Stimulated activated CD8-positive, alpha-beta memory T cell treated with anti-CD3 and anti-CD28 coated beads, Interleukin-2, amount 100 ng/mL, for 48 hours (primary cell): Measurements from ENCODE around the gene UNC93B1.

Experiments
- DNase-seq, 2 donors: peaks; one replicate each; pipeline ENCODE4 v3.0.0-alpha.2; 2020; ENCODE audit warnings: low read depth in 2 of 2

The UNC93B1 gene, protein sequence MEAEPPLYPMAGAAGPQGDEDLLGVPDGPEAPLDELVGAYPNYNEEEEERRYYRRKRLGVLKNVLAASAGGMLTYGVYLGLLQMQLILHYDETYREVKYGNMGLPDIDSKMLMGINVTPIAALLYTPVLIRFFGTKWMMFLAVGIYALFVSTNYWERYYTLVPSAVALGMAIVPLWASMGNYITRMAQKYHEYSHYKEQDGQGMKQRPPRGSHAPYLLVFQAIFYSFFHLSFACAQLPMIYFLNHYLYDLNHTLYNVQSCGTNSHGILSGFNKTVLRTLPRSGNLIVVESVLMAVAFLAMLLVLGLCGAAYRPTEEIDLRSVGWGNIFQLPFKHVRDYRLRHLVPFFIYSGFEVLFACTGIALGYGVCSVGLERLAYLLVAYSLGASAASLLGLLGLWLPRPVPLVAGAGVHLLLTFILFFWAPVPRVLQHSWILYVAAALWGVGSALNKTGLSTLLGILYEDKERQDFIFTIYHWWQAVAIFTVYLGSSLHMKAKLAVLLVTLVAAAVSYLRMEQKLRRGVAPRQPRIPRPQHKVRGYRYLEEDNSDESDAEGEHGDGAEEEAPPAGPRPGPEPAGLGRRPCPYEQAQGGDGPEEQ

DNA sequence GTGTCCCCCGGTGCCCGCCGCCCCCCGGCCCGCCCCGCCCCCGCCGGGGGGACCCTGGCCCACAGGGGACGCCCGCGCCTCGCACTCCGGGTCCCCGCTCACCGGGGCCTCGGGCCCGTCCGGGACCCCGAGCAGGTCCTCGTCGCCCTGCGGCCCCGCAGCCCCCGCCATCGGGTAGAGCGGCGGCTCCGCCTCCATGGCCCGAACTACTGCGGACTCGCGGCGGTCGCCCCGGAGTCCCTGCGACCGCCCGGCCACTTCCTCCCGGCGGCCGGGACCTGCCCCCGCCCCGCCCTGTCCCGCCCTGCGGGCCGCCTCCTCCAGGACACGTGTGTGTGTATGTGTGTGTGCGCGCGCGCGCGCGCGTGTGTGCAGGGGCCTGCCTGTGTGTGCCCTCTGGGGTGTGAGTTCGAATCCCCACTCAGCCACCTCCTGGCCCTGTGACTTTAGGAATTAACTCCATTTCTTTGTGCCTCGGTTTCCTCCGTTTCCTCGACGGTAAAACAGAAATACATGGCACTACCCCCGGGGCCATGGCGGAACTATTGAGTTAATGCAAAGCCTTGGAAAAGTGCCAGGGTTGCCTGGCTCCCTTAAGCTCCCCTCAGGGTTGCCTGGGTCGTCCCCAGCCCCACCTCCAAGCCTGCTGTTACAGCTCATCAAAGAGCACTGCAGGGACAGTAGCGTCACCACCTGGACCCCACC lies at the start of gene UNC93B1:
TSS of gene UNC93B1 (minus strand) at position 252 of the 705 bp plus-strand sequence. CDS start at position 198, 54 bp downstream.
- DNase-seq, result peak; percentile 75 to 77

- no peak for DNase-seq
These were observed 49.2 kb upstream of the UNC93B1 start for GRCh38 chr11:68053117-68053516.

GRCh38 chr11:68052137-68052873 lies 48.4 kb upstream of the UNC93B1 start:
- no peak for DNase-seq

DNA sequence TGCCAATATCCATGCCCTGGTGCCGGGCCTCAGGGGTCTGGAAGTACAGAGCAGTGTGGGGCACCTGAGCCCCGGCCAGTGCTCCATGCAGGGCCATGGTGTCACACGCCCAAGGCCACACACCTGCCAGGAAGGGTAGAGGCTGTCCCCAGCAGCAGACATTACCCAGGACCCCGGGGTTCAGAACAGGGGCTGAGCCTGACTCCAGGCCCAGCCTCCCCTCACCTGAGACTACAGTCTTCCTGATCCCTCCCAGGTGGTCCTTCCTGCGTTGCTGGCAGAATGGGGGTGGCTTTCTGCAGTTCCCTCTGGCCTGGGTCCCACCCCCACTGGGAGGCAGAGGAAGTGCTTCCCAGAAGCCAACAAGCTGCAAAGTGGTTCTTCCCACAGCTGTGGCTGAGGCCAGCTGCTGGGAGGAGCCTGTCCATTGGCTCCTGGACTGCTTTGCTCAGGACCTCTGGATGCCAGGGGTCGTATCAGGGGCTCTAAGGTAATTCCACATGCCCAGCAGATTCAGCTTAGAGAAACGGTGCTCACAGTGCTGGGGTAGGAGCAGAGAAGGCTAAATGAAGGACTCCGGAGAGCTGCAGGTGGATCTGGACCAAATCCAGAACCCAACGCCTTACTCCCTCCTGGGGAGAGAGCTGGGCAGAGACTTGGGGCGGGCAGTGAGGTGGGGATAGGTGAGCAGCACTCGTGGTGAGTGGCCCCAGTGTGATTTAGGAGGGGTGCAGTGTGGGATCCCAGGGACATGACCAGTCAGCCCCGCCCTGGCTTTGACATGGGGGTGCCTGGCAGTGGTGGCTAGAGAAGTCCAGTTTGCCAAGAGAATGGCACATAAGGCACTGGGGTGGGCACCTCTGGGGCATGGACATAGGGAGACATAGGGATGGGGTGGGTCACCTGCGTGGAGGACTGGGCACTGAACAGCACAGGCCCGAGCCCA lies 47.6 kb upstream of the UNC93B1 start:
- DNase-seq, result no peak

DNA sequence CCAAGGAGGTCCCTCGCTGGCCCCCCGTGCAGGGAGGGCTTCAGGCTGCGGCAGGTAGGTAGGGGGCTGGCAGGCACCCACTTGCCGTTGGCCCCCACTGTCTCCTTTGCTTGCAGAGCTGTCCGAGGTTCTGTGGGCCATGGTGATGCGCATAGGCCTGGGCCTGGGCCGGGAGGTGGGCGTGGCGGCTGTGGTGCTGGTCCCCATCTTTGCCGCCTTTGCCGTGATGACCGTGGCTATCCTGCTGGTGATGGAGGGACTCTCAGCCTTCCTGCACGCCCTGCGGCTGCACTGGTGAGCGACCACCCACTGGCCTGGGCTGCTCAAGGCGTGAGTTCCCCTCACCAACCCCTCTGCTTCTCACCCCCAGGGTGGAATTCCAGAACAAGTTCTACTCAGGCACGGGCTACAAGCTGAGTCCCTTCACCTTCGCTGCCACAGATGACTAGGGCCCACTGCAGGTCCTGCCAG lies 46.5 kb upstream of the UNC93B1 start:
- DNase-seq, result no peak

DNA sequence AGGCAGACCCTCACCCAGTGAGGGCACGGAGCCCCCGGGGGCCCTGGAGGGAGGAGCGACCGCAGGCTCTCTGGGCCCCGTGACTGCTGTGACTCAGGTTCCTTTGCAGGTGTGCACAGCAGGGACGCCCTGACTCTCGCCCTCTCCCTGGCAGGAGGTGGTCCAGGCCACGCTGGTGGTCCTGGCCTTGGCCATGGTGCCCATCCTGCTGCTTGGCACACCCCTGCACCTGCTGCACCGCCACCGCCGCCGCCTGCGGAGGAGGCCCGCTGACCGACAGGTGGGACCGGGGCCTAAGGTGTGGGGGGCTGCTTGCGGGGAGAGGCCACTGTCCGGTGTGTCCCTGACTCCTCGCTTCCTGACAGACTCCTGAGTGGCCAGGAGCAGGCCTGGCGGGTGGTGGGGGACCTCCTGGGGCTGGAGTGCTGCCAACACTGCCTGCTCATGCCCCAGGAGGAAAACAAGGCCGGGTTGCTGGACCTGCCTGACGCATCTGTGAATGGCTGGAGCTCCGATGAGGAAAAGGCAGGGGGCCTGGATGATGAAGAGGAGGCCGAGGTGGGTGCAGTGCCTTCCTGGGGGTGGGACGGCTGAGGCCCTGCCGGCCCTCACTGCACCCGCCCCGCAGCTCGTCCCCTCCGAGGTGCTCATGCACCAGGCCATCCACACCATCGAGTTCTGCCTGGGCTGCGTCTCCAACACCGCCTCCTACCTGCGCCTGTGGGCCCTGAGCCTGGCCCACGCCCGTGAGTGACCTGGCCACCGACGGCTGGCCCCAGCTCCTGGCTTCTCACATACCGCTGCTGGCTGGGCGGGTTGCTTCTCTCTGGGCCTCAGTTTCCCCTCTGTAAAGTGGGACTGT lies 45.8 kb upstream of the UNC93B1 start:
- DNase-seq, result no peak

DNA sequence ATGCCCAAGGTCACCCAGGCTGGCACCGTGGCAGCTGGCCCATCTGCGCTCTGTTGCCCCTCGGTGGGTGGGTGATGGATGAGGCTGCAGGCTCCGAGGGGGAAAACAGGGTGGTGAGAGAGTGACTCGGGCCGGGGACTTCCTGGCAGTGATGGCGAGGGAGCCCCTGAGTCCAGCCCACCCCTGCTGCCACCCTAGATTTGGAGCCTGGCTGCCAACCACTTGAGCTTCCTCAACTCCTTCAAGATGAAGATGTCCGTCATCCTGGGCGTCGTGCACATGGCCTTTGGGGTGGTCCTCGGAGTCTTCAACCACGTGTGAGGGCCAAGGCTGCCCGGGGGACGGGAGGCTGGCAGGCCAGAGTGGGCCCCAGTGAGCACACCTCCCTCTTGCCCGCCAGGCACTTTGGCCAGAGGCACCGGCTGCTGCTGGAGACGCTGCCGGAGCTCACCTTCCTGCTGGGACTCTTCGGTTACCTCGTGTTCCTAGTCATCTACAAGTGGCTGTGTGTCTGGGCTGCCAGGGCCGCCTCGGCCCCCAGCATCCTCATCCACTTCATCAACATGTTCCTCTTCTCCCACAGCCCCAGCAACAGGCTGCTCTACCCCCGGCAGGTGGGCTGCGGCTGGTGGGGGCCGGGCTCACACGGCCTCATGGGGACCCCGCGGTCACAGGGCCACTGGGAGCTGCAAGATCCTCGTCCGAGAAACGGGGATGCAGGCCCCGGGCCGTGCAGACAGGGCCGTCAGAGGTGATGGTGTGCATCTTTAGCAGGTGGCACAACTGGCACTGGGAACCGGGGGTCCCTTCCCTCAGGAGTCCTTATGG lies 45.0 kb upstream of the UNC93B1 start:
- no peak for DNase-seq

- no peak for DNase-seq
These were observed 43.8 kb upstream of the UNC93B1 start for GRCh38 chr11:68047437-68048290.

- DNase-seq, result no peak
These were observed 41.0 kb upstream of the UNC93B1 start for GRCh38 chr11:68044898-68045351.

DNA sequence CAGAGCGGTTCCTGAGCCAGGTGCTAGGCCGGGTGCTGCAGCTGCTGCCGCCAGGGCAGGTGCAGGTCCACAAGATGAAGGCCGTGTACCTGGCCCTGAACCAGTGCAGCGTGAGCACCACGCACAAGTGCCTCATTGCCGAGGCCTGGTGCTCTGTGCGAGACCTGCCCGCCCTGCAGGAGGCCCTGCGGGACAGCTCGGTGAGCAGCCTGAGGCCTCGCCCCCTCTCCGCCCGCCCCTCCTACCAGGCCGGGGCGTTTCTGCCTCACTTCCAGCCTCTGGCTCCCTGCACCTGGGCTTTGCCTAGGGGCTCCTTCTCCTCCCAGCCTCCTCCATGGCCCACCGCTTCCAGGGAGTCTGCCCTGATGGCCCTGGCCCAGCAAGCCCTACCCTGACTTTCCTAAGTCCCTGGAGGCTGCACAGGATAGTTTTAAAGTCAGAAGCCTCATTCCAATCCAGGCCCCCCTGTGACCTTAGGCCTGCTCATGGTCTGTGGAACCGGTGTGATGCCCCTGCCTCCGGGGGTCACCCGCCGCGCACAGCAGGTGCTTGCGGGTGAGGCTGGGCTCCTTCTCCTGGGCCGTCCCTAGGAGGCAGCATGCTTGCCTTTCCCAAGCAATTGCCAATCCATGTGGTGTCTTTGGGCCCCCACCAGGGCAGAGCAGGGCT lies 40.4 kb upstream of the UNC93B1 start:
- no peak for DNase-seq

- DNase-seq, result no peak
These were observed 39.6 kb upstream of the UNC93B1 start for GRCh38 chr11:68043349-68044144.

DNA sequence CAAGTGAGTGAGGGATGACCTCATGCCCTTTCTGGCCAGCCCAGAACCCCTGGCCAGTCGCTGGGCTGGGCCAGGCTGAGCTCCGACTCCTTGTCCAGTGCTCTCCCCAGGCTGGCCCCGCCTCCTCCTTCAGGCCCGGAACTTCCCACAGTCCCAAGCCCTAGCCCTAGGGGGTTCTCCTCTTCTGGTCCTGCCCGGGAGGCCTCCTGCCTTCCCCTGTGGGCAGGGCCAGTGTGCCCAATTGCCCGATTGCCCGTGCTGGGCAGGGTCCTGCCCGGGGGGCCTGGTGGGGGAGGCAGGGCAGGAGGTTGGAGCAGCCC lies 39.1 kb upstream of the UNC93B1 start:
- no peak for DNase-seq

- no peak for DNase-seq
These were observed 38.5 kb upstream of the UNC93B1 start for GRCh38 chr11:68042219-68043028.

DNA sequence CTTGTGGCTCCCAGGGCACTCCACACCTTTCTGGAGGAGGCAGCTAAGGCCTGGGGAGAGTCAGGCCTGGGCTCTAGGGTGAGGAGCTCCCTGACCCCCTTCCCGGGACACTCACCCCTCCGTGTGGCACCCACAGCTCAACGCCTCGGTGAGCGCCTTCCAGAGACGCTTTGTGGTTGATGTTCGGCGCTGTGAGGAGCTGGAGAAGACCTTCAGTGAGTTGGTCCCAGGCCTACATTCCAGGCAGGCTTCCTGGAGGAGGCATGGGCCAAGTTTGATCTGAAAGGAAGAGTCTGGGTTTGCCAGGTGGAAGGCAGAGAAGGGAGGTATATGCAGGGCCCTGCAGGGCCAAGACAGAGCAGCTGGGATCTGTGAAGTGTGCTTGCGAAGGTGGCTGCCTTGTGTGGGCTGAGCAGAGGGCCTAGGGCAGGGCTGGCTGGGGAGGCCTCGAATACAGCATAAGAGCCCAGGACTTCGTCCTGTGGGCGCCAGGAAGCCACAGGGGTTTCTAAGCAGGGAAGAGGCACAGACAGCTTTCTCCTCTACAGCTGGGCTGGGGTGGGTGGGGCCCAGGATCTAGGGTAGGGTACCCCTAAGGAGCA lies 37.8 kb upstream of the UNC93B1 start:
- no peak for DNase-seq

GRCh38 chr11:68040957-68041591 lies 37.2 kb upstream of the UNC93B1 start:
- DNase-seq, result no peak
